ENCODE data around the gene LRIT3.

Gene LRIT3, protein sequence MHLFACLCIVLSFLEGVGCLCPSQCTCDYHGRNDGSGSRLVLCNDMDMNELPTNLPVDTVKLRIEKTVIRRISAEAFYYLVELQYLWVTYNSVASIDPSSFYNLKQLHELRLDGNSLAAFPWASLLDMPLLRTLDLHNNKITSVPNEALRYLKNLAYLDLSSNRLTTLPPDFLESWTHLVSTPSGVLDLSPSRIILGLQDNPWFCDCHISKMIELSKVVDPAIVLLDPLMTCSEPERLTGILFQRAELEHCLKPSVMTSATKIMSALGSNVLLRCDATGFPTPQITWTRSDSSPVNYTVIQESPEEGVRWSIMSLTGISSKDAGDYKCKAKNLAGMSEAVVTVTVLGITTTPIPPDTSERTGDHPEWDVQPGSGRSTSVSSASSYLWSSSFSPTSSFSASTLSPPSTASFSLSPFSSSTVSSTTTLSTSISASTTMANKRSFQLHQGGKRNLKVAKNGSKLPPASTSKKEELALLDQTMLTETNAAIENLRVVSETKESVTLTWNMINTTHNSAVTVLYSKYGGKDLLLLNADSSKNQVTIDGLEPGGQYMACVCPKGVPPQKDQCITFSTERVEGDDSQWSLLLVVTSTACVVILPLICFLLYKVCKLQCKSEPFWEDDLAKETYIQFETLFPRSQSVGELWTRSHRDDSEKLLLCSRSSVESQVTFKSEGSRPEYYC

DNA sequence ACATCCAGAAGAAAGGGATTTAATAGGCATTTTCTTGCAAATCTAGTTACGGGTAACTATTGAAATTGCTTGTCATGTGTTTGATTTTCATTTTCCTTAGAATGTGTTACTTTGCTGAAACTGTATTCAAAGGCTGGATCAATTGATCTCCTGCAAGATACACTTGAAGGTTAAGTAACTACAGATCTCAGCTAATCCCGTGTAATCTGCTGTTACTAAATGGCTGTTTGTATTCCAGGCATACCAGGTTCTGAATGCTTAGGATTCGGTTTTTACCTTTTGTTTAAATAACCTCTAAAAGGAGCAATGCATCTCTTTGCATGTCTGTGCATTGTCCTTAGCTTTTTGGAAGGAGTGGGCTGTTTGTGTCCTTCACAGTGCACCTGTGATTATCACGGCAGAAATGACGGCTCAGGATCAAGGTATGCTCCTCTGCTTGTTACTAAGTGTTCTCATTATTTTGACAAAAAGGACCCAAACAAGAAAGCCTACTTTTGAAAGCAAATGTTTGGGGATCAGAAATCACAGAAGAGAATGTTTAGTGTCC is at the start of gene LRIT3:
LRIT3 (plus strand) TSS at position 212 of the 547 bp plus-strand sequence; CDS start at position 307, 95 bp downstream.
- FAIRE-seq: no peak

DNA sequence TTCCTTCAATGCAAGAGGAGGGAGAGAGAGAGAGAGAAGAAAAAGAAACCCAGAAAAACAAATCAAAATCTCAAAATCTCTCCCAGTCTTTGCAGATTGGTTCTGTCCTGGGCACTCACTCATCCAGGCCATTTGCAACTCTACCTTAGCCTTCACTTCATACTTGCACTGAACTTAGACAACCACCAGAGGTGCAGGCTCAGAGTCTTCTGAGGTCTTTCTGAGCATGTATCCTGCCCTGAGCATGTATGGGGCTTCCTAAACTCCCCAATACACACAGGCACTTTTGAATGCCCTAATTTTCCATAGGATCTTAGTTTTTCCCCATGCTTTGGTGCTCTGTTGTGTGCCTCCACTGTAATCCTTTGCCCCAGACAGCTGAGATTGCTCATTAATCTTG is 49.0 kb upstream of the LRIT3 start:
- no peak for FAIRE-seq

DNA sequence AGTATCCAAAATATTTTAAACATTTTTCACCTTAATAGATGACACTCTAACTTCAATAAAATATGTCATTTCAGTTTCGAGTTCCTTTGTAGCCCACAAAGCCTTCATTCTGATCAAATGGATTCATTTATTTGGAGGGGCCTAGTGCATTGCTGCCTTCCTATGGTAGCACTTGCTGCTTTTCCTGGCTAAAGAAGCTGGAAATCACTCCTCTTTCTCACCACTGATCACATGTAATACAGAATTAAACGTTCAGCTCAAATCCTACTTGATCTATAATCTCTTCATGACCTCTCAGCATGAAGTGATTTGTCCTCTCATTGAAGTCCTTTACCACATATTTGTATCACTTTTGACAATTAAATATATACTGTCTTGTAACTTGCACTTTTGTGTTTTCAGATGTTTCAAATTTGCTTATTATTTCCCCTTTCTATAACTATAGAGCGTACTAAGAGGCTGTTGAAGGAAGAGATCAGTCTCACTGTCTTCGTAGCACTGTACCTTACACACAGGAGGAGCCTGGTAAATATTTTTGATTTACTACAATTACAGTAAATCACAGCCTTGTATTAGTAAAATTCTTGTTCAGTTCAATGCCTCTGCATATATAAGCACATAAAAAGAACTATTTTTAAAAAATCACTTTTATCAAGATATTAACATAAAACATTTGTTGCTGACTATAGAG is 46.7 kb upstream of the LRIT3 start:
- FAIRE-seq: no peak

DNA sequence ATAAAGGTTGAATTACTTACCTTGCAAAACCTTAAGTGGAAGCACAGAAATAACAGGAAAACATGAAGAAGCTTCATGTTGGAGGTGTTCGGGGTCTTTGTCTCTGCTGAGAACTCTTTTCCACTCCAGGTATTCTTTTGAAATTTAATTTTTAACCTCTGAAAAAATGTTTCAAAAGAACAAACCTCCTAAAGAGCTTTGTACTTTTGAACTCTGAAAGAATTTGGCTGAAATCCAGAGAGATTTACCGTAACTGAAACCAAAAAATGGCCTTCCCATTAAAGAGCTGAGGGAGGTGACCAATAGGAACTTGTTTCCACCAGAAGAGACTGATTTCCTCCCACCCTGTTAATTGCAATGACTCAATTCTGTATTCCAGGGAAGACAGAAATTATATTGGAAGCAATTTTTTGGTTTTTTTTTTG is 46.0 kb upstream of the LRIT3 start, which contains the start of gene CFI:
CFI (minus strand) TSS at position 105 of the 425 bp plus-strand sequence; CDS start at position 77, 28 bp downstream.
- FAIRE-seq: no peak

DNA sequence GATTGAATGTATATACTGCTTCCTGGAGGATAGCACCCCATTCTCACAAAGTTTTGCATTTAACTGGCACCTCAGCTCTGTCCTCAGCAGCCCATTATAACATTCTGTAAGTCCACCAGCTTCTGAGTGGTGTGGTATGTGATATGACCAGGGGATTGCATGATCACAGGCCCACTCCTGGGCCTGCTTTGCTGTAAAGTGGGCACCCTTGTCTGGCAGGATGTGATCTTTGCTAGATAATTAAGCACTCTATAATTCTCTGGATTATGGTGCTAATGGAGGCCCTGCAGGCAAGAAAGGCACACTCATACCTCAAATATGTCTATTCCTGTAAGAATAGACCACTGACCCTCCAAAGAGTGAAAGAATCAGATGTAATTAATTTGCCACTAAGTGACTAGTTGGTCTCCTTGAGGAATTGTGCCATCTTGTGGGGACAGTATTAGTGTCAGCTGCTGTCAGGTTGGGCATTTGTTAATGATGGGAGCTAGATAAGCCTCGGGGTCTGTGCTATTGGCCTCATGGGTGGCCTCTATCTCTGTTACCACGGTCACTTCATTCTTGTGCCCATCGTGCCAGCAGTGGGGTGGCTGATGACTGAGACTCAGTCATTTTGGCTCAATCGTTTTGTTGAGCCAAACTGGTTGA is 43.9 kb upstream of the LRIT3 start:
- FAIRE-seq: no peak

DNA sequence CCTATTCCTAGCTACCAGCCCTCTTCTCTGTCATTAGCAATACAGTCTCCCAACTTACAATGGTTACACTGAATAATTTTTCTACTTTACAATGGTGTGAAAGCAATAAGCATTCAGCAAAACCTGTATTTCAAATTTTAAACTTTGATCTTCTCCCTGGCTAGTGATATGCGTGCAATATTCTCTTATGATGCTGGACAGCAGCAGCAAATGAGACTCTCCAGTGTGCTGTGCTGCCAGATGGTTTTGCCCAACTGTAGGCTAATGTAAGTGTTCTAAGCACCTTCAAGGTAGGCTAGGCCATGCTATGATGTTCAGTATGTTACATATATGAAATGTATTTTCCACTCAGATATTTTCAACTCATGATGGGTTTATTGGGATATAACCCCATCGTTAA is 38.3 kb upstream of the LRIT3 start:
- no peak for FAIRE-seq

DNA sequence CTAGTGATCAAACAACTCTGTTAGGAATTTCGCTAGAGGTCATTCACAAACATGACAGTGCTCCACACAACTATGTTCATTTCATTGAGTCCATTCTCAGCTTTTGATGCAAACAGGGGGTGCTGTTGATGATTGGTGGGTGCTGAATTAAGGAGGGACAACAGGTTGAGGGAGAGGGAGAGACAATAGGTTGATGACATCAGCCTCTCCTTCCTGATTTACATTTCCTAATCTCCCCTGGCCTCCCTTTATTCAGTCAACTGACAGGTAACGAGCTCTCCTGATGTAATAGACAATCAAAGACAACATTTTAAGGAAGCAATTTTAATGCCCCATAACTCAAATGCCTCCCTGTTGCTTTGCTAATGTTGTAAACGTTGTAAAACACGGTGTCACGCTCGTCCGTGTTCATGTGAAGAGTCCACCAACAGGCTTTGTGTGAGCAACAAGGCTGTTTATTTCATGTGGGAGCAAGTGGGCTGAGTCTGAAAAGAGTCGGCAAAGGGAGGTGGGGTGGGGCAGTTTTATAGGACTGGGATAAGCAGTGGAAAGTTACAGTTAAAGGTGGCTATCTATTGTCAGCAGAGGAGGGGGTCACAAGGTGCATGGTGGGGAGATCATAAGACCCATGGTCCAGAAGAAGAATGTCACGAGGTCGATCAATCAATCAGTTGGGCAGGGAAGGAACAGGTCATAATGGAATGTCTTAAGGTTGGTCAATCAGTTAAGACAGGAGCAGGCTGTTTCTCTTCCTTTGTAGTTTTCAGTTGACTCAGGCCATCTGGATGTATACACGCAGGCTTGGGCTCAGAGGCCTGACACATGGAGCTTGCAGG is 37.1 kb upstream of the LRIT3 start:
- FAIRE-seq: no peak

DNA sequence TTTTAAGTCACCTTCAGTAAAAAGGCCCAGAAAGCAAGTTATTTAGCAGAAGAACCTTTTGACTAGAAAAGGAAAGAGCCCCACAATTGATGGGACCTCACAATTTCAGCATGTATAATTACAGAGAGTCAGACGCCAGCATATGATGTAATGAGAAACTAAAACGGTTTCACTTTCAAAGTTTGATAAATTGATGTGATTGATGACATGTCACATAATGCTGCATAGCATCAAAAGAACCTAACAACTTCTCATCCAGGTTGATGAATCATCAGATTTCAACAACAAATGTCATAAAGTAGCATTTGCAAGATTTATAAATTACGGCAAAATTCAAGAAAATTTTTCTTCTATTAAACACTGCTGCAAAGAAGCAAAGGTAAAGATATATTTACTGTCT is 36.2 kb upstream of the LRIT3 start:
- FAIRE-seq: no peak

DNA sequence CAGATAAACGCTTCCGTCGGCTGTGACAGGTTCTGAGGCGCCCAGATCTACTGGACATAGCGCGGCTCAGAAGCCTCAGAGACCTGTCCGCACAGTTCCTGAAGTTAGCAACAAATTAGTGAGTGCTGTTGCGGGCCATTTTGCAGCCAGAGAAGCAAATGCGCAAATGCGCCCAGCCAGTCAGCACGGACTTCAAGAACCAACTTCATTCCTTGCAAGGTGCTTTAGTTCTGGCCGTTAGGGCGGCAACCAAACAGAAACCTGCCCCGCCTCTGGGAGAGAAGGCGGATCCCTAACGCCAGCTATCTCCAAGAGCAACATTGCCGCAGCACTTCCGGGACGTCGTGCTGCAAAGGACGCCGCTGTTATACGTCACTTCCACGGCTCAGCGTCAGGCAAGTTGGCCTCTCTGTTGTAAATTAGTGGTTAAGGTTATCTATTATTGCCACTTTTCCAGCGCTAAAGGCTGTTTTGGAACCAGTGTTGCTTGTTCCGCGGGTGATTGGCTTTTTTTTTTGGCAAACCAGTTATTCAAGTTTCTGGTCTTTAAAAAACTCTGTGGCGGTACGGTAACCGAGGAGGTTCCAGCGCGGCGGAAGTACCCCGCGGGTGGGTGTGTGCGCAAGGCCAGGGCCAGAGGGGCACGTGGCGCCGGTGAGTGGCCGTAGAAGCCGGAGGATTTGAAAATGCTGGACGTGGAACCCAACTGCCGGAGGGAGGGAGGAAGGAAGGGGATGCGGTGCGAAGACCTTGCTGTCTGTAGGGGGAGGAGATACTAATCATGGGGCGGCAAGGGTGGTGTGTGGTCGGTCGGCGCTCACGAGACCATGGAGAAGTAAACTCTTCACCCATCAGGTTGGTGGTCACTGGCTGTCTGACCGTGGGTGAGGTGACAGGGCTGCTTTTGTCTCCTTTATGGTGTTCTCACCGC is 32.5 kb upstream of the LRIT3 start, which contains the start of gene GAR1:
GAR1 (plus strand) TSS at position 612 of the 931 bp plus-strand sequence. CDS start 403 bp downstream, outside the sequence.
- peak; percentile 89 for FAIRE-seq

DNA sequence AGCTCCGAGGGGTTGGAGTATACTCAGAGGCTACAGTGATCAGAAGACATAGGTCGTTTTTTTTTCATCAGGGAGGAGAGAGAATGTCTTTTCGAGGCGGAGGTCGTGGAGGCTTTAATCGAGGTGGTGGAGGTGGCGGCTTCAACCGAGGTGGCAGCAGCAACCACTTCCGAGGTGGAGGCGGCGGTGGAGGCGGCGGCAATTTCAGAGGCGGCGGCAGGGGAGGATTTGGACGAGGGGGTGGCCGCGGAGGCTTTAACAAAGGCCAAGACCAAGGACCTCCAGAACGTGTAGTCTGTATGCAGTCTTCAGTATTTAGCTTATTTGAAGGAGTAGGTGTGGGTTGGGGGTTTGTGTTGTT is 31.8 kb upstream of the LRIT3 start:
- FAIRE-seq: no peak

DNA sequence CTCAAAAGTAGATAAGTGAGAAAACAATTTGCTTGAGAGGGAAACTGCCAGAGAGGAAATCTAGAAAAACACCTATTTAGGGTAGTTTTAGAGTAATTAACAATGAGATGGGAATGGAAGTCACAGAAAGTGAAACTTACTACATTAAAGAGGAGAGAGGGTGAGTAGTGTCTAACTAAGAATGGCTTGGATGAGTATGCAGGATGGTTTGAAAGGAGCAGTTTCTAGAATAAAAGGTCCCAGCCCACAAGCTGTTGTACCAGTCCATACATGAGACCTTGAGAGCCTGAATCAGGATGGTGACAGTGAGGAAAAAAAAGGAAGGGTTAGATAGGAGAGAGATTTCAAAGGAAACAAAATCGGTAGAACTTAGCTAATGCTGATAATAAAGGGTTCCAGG is 31.0 kb upstream of the LRIT3 start:
- FAIRE-seq: no peak

DNA sequence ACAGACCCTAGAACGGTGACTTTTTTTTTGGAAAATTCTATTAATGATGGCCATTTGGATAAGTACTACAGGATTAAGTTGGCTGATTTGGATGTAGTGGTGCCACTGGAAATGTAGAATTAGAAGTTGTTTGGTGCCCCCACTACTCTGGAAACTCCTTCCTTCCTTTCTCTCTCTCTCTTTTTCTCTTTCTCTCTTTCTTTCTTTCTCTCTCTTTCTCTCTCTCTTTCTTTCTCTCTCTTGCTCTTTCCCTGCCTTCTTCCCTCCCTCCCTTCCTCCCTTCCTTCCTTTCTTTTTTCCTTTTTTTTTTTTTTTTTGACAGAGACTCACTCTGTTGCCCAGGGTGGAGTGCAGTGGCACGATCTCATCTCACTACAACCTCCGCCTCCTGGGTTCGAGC is 29.6 kb upstream of the LRIT3 start:
- FAIRE-seq: no peak

DNA sequence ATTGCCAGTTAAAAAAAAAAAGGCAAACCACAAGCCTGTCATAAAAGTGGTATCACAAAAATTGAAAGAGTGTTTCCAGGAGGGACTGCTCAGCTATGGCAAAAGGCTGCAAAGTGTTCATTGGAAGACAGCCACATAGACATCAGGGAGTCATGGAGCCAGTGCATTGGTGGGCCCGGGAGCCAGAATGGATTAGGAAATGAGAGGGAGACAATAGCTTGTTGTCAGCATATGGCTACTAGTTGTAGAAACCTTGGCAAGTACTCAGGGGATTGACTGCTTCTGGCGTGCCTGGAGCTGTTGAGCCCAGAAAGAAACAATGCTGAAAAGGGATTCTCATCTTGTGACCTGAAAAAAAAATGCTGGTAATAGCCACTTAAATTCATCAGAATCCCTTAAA is 27.3 kb upstream of the LRIT3 start:
- FAIRE-seq: no peak

DNA sequence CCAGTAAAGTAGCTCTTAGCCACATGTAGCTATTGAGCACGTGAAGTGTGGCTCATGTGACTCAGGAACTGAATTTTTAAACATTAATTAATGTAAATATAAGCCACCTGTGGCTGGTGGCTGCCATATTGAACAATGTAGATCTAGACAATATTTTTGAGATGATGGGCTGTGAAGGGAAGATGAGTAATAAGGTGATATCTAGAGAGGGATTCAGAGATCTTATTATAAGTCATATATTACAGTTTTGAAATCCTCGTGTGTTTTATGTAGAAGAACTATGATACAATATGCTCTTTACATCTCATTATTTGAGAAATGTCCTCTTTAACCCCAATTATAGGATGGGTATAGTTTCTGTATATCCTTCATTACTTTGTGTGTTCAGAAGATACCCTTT is 26.7 kb upstream of the LRIT3 start:
- FAIRE-seq: no peak

DNA sequence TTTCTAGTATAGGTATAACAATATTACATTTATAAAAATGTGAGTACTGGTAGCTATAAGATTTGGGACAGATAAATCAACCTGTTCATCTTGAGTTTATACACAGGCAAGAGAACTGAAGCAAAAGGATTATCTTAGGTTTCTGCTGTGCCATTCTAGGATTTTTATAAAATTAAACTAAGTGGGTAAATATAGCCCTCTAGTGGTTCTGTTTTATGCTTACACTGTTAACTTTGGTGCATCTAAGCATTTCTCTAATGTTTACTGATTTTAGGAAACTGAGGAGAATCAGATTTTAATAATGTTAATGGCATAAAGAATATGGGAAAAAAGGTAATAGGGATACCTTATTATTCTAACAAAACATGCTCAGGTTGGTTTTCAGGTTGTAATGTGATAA is 21.2 kb upstream of the LRIT3 start:
- peak; percentile 82 for FAIRE-seq

DNA sequence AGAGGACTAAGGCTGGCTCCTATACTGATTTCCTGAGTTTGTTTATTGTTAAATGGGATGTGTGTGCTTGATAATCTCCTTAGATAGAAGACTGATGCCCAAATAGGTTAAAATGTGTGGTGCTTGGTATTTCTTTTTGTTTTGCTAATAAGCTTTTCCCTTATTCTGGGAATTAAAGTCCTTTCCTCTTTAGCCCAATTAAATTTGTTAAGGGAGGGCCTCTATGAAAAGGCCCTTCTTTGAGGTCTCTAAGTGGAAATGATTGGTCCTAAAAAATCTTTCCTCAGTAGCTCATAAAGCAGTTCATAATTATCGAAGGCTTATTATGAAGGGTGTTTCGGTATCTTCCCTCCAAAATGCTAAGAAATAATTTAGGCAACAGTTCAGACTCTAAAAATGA is 20.2 kb upstream of the LRIT3 start, which contains the start of gene RRH:
RRH (plus strand) TSS at position 301 of the 400 bp plus-strand sequence; CDS start at position 357, 56 bp downstream.
- FAIRE-seq: no peak

DNA sequence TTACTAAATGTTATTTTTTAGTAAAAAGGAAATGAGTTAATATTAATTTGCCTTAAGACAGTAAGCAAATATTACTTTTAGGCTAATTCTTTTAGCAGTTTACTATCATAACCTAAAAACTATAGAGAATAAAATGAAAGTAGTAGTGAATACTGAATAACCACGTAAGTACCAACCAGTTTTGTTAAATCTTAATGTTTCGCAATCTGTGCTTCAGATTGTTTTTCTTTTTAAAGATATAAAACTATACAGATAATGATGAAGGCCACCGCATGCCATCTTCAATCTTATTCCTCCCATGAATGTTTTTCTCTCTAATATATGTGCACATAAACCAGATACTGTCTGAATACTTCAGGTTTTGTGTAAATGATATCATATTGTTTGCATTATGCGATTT is 14.2 kb upstream of the LRIT3 start:
- FAIRE-seq: no peak

DNA sequence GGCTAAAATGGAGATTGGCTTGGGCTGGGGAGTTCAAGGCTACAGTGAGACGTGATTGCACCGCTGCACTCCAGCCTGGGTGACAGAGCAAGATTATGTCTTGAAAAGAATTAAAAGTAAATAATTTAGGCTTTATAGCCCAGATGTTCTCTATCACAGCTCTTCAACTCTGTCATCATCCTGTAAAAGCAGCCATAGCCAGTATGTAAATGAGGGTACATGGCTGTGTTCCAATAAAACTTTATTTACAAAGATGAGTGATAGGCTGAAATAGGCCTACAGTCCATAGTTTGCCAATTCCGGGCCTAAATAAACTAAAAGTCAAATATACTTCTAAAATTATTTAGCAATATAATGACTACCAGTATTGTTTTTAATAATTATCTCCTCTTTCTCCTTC is 10.9 kb upstream of the LRIT3 start:
- no peak for FAIRE-seq

DNA sequence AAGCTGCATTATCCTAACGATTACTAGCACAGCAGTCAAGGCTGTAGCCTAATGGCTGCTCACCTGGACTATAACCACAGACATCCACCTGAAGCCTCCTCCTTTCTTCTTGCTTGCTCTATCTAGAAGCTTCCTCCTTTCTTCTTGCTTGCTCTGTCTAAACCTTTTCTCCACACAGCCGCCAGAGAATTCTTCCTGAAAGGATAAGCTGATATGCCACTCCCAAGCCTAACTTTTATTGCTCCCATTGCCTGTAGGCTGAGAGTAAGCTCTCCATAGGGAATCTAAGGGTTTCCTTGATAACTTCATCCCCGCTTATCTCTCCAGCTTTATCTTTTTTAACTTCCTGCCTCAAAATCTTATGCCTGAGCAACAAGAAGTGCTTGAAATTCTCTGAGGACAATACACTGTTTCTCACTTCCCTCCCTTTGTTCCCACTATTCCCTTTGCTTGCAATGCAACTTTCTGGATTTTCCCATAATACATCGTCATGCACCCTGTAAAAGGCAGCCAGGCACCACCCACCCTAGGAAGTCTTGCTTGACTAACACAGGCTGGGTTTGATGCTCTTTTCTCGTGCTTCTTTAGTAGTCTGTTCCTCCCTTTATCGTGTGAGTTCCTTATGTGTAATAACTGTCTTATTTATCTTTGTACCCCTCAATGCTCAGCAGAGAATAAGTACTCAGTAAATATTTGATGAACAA is 1.4 kb upstream of the LRIT3 start:
- FAIRE-seq: no peak

DNA sequence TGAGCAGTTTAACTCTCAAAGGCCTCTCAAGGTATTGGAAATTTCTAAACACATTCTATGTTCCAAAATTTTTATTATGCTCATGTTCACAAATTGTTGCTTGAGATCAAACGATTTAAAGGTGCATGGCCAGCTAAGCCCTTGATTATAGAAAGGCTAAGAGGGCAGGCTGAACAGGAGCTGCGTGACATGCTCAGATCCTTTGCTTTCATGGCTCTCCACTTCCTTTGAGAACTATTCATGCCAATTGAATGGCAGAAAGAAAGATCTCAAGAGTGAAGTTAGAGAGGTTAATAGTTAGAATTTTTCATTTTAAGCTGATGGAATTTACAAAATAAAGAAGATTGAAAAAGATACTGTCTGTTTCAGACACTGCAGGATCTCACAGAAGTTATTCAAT is 594 bp downstream of the LRIT3 start:
- no peak for FAIRE-seq
